ENCODE results near the gene KPNA6. TPM values are rescaled to one million over a fixed set of nuclear protein-coding genes. Genes with fewer than 3 reads are reported as not detected.

The KPNA6 gene
- total RNA-seq, 1 experiment from 2014 or later = 114 TPM

DNA sequence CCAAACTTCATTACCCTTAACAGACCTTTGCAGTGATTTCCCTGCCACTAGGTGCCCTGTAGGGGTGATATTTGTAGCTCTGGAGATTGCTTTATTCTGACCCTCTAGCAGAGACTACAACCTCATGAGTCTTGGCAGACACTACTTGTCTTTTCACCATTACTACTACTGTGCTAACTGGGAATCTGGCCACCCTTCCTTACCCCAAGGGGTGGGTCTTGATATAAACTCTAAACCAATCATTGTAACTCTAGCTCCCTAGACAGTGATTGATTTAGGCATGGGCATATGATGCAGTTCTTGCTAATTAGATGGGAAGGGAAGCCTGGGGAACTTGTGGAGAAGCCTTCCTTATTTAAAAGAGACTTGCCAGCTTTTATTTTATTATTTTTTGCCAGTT lies 3.9 kb downstream of the KPNA6 start:
- TF ChIP-seq, protein P1, sequence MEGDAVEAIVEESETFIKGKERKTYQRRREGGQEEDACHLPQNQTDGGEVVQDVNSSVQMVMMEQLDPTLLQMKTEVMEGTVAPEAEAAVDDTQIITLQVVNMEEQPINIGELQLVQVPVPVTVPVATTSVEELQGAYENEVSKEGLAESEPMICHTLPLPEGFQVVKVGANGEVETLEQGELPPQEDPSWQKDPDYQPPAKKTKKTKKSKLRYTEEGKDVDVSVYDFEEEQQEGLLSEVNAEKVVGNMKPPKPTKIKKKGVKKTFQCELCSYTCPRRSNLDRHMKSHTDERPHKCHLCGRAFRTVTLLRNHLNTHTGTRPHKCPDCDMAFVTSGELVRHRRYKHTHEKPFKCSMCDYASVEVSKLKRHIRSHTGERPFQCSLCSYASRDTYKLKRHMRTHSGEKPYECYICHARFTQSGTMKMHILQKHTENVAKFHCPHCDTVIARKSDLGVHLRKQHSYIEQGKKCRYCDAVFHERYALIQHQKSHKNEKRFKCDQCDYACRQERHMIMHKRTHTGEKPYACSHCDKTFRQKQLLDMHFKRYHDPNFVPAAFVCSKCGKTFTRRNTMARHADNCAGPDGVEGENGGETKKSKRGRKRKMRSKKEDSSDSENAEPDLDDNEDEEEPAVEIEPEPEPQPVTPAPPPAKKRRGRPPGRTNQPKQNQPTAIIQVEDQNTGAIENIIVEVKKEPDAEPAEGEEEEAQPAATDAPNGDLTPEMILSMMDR (conservative IDR thresholded peaks at IDR 0.05) = no peak
- H2BK120ac ChIP-seq (ENCODE audit: low read depth, low read length, poor library complexity, severe bottlenecking) = no peak overlapping the region
- no peak overlapping the region for H3K56ac ChIP-seq (ENCODE audit: insufficient read length, low read depth, low read length)
- Mint-ChIP-seq H3K27me3 (ENCODE audit: low read depth) (no peaks in the 10 kb centered on the region), H3K4me1 (peaks cover 9 to 15% of the 10 kb centered on the region in 2 experiments), H3K4me3 (no peak overlapping the region), H3K9me3 (no peaks in the 10 kb centered on the region; a peak in 1 of 5 replicates), H3K36me3 (ENCODE audit: insufficient read depth in 1 of 3, low read depth in 3 of 3) (peaks cover 0 to 11% (median 9%) of the 10 kb centered on the region in 3 experiments; a peak in 5 of 7 replicates), H3K27ac (peak overlapping the region; percentile 16 to 82 (median 66); a peak in 3 of 7 replicates)
- H2BK20ac ChIP-seq (ENCODE audit: low read depth, low read length, poor library complexity, severe bottlenecking) = no peak overlapping the region
- no peak overlapping the region for H4K5ac ChIP-seq (ENCODE audit: insufficient read length, low read depth, low read length)
- no peak overlapping the region for H2AK5ac ChIP-seq (ENCODE audit: insufficient read length, low read length)
- H3K14ac ChIP-seq (ENCODE audit: insufficient read depth, low read length) = no peak overlapping the region
- H3K9me3 ChIP-seq (ENCODE audit: control insufficient read depth, low read depth, low read length) = no peaks in the 10 kb centered on the region
- peaks cover 30% of the 10 kb centered on the region for H3K79me2 ChIP-seq (ENCODE audit: insufficient read depth, low read length)
- H3K4me2 ChIP-seq (ENCODE audit: insufficient read depth, insufficient read length, low read length) = no peak overlapping the region
- H3K79me1 ChIP-seq (ENCODE audit: insufficient read depth, low read depth, low read length, poor library complexity, severe bottlenecking) = peaks cover 15% of the 10 kb centered on the region
- no peak overlapping the region for H3T11ph ChIP-seq (ENCODE audit: low read length)
- H3K18ac ChIP-seq (ENCODE audit: insufficient read length, low read depth, low read length) = no peak overlapping the region
- no peak overlapping the region for H2AFZ ChIP-seq (ENCODE audit: low read length)
- no peak overlapping the region for H4K8ac ChIP-seq (replicated peaks; ENCODE audit: insufficient read length, low read depth, low read length)
- H3K27me3 ChIP-seq (ENCODE audit: insufficient read depth, low read length) = no peaks in the 10 kb centered on the region
- no peak overlapping the region for H3K23ac ChIP-seq (ENCODE audit: insufficient read length, low read depth, low read length)
- no peaks in the 10 kb centered on the region for H4K20me1 ChIP-seq (ENCODE audit: control insufficient read depth, insufficient read depth, insufficient read length)
- DNase-seq = no peak
- no peaks in the 10 kb centered on the region for H3K23me2 ChIP-seq (ENCODE audit: insufficient read length, low read depth, low read length, poor library complexity, severe bottlenecking)
- H2BK5ac ChIP-seq (ENCODE audit: insufficient read length, low read length) = no peak overlapping the region
- no peak overlapping the region for H2BK12ac ChIP-seq (ENCODE audit: insufficient read length, low read depth, low read length)
- no peak overlapping the region for H2BK15ac ChIP-seq (ENCODE audit: low read depth, low read length)
- H3K9ac ChIP-seq (ENCODE audit: extremely low read depth, insufficient read length, low read length) = no peak overlapping the region
- H3K27ac ChIP-seq (ENCODE audit: insufficient read length, low read depth, low read length) = no peak overlapping the region
- no peak overlapping the region for H4K91ac ChIP-seq (ENCODE audit: insufficient read length, low read depth, low read length)
- no peak overlapping the region for H3K4ac ChIP-seq (ENCODE audit: low read depth, low read length)
- H3K4me1 ChIP-seq (ENCODE audit: insufficient read depth, low read length) = no peaks in the 10 kb centered on the region

All from H9 (cell line).